Thyroid gland (tissue), 4 donors: ENCODE data around the gene XRN2. TPM values are rescaled to one million over a fixed set of nuclear protein-coding genes. Genes with fewer than 3 reads are reported as not detected.

ENCODE experiments used
- DNase-seq, 2 donors: peaks; one replicate each; pipeline ENCODE4 v3.0.0-alpha.2; 2019
- H3K27ac ChIP-seq, 3 donors: fragments of 200-600 bp; sonication (generic); 1 replicate in 2 of 3; 2 replicates in 1 of 3; pipeline ENCODE4 v1.5.1; 2016 to 2019; ENCODE audit warnings: mild to moderate bottlenecking in 1 of 3, moderate library complexity in 1 of 3
- H3K27me3 ChIP-seq: fragments of 200-600 bp; sonication (generic); one replicate; pipeline ENCODE4 v1.5.1; 2019
- H3K36me3 ChIP-seq, 2 donors: fragments of 200-600 bp; sonication (generic); one replicate each; pipeline ENCODE4 v1.5.1; 2016 to 2019
- H3K4me1 ChIP-seq, 2 donors: fragments of 200-600 bp; sonication (generic); one replicate each; pipeline ENCODE4 v1.5.1; 2017 to 2019
- H3K4me3 ChIP-seq, 3 donors: fragments of 200-600 bp; sonication (generic); replicated peaks in 1 of 3; 1 replicate in 2 of 3; 2 replicates in 1 of 3; pipeline ENCODE4 v1.5.1; 2016; ENCODE audit warnings: mild to moderate bottlenecking in 1 of 3
- H3K9me3 ChIP-seq: fragments of 200-600 bp; sonication (generic); one replicate; pipeline ENCODE4 v1.5.1; 2017
- CTCF ChIP-seq, 6 experiments: fragments of 200-600 bp in 3 of 6; fragments of 450-650 bp in 3 of 6; sonication (generic) in 3 of 6; IDR thresholded peaks; one replicate each; pipeline ENCODE4 v1.5.1; 2016 to 2019; ENCODE audit warnings: antibody characterized with exemption in 6 of 6, mild to moderate bottlenecking in 2 of 6, inconsistent platforms in 1 of 6, moderate library complexity in 1 of 6
- POLR2A ChIP-seq, 2 donors: fragments of 450-650 bp; IDR thresholded peaks; one replicate each; pipeline ENCODE4 v1.6.1; 2017; ENCODE audit warnings: antibody characterized with exemption in 2 of 2, mild to moderate bottlenecking in 2 of 2, moderate library complexity in 1 of 2
- WGBS, 2 donors: methylation state at CpG; one replicate each; pipeline ENCODE4 v1.1.5; 2017; 5-methylcytosine and 5-hydroxymethylcytosine counted together
- intact Hi-C: fragments of 100-400 bp; cut with DNase I; formaldehyde crosslinking; loops from one replicate; pipeline ENCODE4 v1.15.1; 2023
- total RNA-seq, 4 donors: library from RNA; depleted of rRNA; stranded (reverse); fragments of >200 nt; gene quantifications; one replicate each; pipeline ENCODE4 v1.2.3, GENCODE V29; 2016

XRN2 gene
- total RNA-seq, 4 donors from 2014 or later, result 76.7 to 87.5 (median 80.1) TPM

GRCh38 chr20:21280522-21281016 is 22.6 kb upstream of the XRN2 start:
- H3K27ac ChIP-seq, result no peak overlapping the region
- H3K4me1 ChIP-seq, result no peaks in the 10 kb centered on the region
- DNase-seq, result no peak
- intact Hi-C loops, result no loop called here
- WGBS, 2 donors, result 69 to 71% methylated on average over 3 of the region's 3 CpGs
- no peaks in the 10 kb centered on the region for H3K36me3 ChIP-seq
- no peaks in the 10 kb centered on the region for H3K27me3 ChIP-seq
- H3K9me3 ChIP-seq, result no peaks in the 10 kb centered on the region
- H3K4me3 ChIP-seq, result no peak overlapping the region
- no peak for TF ChIP-seq POLR2A (IDR thresholded peaks at IDR 0.05)
- no peak for TF ChIP-seq CTCF (IDR thresholded peaks at IDR 0.05)

- Histone ChIP-seq H3K4me3 (no peak overlapping the region), H3K36me3 (no peaks in the 10 kb centered on the region), H3K27ac (no peak overlapping the region), H3K4me1 (no peaks in the 10 kb centered on the region), H3K9me3 (no peaks in the 10 kb centered on the region), H3K27me3 (no peaks in the 10 kb centered on the region)
- intact Hi-C loops, result no loop called here
- no peak for DNase-seq
- no peak for TF ChIP-seq POLR2A (IDR thresholded peaks at IDR 0.05)
- TF ChIP-seq CTCF (IDR thresholded peaks at IDR 0.05), result no peak
- 65 to 67% methylated on average over 4 of the region's 4 CpGs for WGBS, 2 donors
These were observed 16.4 kb upstream of the XRN2 start for GRCh38 chr20:21286775-21287174.

- no peaks in the 10 kb centered on the region for H3K9me3 ChIP-seq
- TF ChIP-seq CTCF (IDR thresholded peaks at IDR 0.05), result no peak
- no peak for TF ChIP-seq POLR2A (IDR thresholded peaks at IDR 0.05)
- H3K4me3 ChIP-seq, result no peak overlapping the region
- no peak for DNase-seq
- H3K27me3 ChIP-seq, result no peaks in the 10 kb centered on the region
- H3K27ac ChIP-seq, result no peak overlapping the region
- WGBS, 2 donors, result 79 to 80% methylated on average over 14 of the region's 14 CpGs
- H3K36me3 ChIP-seq, result no peaks in the 10 kb centered on the region
- intact Hi-C loops, result no loop called here
- H3K4me1 ChIP-seq, result no peaks in the 10 kb centered on the region
These were observed 14.4 kb upstream of the XRN2 start for GRCh38 chr20:21288587-21289370.

- Histone ChIP-seq H3K4me1 (no peaks in the 10 kb centered on the region), H3K27ac (no peak overlapping the region), H3K9me3 (no peaks in the 10 kb centered on the region), H3K4me3 (no peak overlapping the region), H3K27me3 (no peaks in the 10 kb centered on the region), H3K36me3 (no peaks in the 10 kb centered on the region)
- WGBS, 2 donors, result 25 to 27% methylated on average over 2 of the region's 2 CpGs
- TF ChIP-seq CTCF (IDR thresholded peaks at IDR 0.05) (no peak), POLR2A (IDR thresholded peaks at IDR 0.05) (no peak)
- no peak for DNase-seq
- intact Hi-C loops, result no loop called here
These were observed 13.5 kb upstream of the XRN2 start for GRCh38 chr20:21289651-21290050.

GRCh38 chr20:21291026-21291425 is 12.1 kb upstream of the XRN2 start:
- TF ChIP-seq POLR2A (IDR thresholded peaks at IDR 0.05), result no peak
- TF ChIP-seq CTCF (IDR thresholded peaks at IDR 0.05), result no peak

More at GRCh38 chr20:21291026-21291425, 12.1 kb upstream of the XRN2 start:
- DNase-seq, result no peak
- Histone ChIP-seq H3K27ac (no peak overlapping the region), H3K27me3 (no peaks in the 10 kb centered on the region), H3K4me3 (no peak overlapping the region), H3K9me3 (no peaks in the 10 kb centered on the region), H3K4me1 (no peaks in the 10 kb centered on the region), H3K36me3 (no peaks in the 10 kb centered on the region)
- WGBS, 2 donors, result 88 to 90% methylated on average over 2 of the region's 2 CpGs
- intact Hi-C loops, result no loop called here
